Activated CD8-positive, alpha-beta T cell treated with anti-CD3 and anti-CD28 coated beads for 36 hours (primary cell): ENCODE measurements around the gene MACROD1. TPM values are rescaled to one million over a fixed set of nuclear protein-coding genes. Genes with fewer than 3 reads are reported as not detected.
A peak's percentile ranks its signal among the peaks of the same experiment; 100 is the strongest.

ENCODE experiments used
- ATAC-seq: fragments of 200-7000 bp; cut with Tn5 transposase; one replicate; pipeline ENCODE4 v1.10.0; 2021; ENCODE audit warnings: mild to moderate bottlenecking, moderate library complexity
- CTCF ChIA-PET: fragments of 350-600 bp; sonication (Branson Sonifier 250); formaldehyde crosslinking; loops from one replicate; lab custom pipeline; 2021; ENCODE audit warnings: antibody characterized with exemption; lab: Charles Lee
- POLR2A ChIA-PET: fragments of 350-600 bp; sonication (Branson Sonifier 250); formaldehyde crosslinking; loops from one replicate; lab custom pipeline; 2021; ENCODE audit warnings: antibody characterized with exemption; lab: Charles Lee
- DNase-seq: peaks from one replicate; pipeline ENCODE4 v3.0.0-alpha.2; 2020
- H3K27ac Mint-ChIP-seq: one replicate; pipeline ENCODE4 v1.8.0; 2021; ENCODE audit warnings: mild to moderate bottlenecking, mixed read lengths
- H3K27me3 Mint-ChIP-seq: one replicate; pipeline ENCODE4 v1.8.0; 2021; ENCODE audit warnings: mixed read lengths
- H3K36me3 Mint-ChIP-seq: one replicate; pipeline ENCODE4 v1.8.0; 2021; ENCODE audit warnings: low read depth, mixed read lengths
- H3K4me1 Mint-ChIP-seq: one replicate; pipeline ENCODE4 v1.8.0; 2021; ENCODE audit warnings: low read depth, mixed read lengths
- H3K4me3 Mint-ChIP-seq: one replicate; pipeline ENCODE4 v1.8.0; 2021; ENCODE audit warnings: mild to moderate bottlenecking, moderate library complexity, mixed read lengths
- H3K9me3 Mint-ChIP-seq: one replicate; pipeline ENCODE4 v1.8.0; 2021; ENCODE audit warnings: mixed read lengths
- intact Hi-C: fragments of 100-400 bp; cut with micrococcal nuclease; formaldehyde crosslinking; loops from one replicate; pipeline ENCODE4 v1.10.0; 2022
- total RNA-seq, 2 experiments: library from RNA; stranded (reverse); gene quantifications; one replicate each; pipeline ENCODE4 v1.2.3, GENCODE V29; 2021
- TF ChIP-seq, protein P1 (sequence below): fragments of 200-600 bp; IDR thresholded peaks from one replicate; pipeline ENCODE4 v1.8.0; 2022; ENCODE audit warnings: antibody characterized with exemption, mild to moderate bottlenecking

Gene MACROD1
- total RNA-seq, 2 experiments from 2014 or later = 38.7 to 38.8 TPM

DNA sequence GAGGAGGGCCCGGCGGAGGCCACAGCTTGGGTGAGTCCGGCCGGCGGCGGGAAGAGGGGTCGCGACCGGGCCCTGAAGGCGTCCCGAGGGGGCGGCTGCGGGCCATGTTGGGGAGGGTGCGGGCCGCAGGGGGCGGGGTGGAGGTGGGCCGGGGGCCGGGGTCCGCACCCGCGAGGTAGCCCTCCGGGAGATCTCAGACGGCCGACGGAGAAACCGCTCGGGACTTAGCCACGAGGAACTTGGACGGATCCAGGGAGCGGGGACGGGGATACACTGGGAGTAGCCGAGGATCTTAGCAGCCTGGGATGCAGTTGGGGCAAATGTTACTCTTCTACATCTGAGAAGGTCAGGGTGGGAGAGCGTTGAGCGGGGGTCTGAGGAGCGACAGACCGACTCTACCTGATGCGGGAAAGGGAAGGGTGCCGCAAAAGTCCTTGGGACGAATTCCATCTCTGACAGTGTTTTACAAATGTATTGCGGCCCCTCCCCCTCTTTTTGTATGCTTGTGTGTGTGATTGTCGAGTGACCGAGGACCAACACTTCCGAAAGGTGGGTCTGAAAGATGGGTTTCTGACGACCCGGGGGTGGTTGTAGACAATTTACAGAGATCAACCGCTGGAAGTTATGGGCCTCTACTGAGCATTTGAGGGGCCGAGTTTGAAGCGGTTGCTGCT, 20.7 kb upstream of the MACROD1 start:
- TF ChIP-seq, protein P1, sequence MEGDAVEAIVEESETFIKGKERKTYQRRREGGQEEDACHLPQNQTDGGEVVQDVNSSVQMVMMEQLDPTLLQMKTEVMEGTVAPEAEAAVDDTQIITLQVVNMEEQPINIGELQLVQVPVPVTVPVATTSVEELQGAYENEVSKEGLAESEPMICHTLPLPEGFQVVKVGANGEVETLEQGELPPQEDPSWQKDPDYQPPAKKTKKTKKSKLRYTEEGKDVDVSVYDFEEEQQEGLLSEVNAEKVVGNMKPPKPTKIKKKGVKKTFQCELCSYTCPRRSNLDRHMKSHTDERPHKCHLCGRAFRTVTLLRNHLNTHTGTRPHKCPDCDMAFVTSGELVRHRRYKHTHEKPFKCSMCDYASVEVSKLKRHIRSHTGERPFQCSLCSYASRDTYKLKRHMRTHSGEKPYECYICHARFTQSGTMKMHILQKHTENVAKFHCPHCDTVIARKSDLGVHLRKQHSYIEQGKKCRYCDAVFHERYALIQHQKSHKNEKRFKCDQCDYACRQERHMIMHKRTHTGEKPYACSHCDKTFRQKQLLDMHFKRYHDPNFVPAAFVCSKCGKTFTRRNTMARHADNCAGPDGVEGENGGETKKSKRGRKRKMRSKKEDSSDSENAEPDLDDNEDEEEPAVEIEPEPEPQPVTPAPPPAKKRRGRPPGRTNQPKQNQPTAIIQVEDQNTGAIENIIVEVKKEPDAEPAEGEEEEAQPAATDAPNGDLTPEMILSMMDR = peak; percentile 25
- POLR2A ChIA-PET = interaction anchor here (0.6 to 10.9 kb wide), 21 partner anchors 10 to 628 kb away, joined by 3 to 206 read pairs (median 5); partner anchors contain the start of genes BAD, FERMT3, MACROD1 and NUDT22
- peaks cover 25% of the 10 kb centered on the region for H3K36me3 Mint-ChIP-seq
- H3K4me3 Mint-ChIP-seq = no peak overlapping the region
- ATAC-seq (no peak), DNase-seq (peak; percentile 79)
- no peak overlapping the region for H3K27ac Mint-ChIP-seq
- no peaks in the 10 kb centered on the region for H3K9me3 Mint-ChIP-seq
- CTCF ChIA-PET = interaction anchor here (0.7 to 7.2 kb wide), 4 partner anchors 19 to 115 kb away, joined by 3 to 59 read pairs (median 3); partner anchors contain the start of gene FERMT3
- peaks cover 34% of the 10 kb centered on the region for H3K4me1 Mint-ChIP-seq
- intact Hi-C loops = no loop called here
- no peaks in the 10 kb centered on the region for H3K27me3 Mint-ChIP-seq

DNA sequence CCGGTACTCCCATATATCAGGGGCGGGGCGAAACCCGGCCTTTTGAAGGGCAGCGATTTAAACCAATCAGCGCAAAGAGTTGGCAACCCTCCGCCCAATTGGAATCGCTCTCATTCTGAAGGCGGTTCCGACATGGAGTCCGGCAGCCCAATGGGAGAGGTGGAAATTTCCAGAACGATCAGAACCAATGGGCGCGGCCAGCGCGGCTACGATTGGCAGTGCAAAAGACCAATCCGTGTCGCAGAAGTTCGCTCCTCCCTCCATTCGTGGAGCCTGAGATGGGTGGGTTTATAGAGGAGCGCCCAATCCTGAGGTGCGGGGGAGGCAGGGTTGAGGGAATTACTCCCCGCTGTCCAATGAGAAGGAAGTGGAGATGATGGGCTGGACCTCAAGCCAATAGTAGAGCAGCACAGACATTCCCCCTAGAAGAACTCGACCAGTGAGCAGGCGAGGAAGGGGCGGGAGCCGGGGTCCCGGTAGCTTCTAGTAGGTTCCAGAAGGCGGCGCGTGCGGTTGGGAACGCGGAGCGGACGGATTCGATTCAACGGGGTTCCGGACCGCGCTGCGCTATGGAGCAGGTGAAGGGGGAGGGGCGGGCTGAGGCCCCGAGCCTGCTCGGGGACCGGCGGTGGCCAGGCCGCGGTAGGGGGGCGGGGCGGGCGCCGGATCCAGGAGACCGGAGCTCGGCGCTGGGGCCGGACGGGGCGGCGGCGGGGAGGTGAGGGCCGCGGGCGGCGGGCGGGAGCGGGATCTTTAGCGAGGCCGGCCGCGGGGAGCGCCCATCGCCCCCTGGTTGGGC, 20.0 kb upstream of the MACROD1 start, which contains the start of gene STIP1:
Gene STIP1 (plus strand): TSS at position 479 of the 799 bp plus-strand sequence. CDS start 91 bp downstream, at position 570.
- TF ChIP-seq, protein P1 = no peak
- Mint-ChIP-seq H3K27me3 (no peaks in the 10 kb centered on the region), H3K4me3 (no peak within 1 kb of the TSS), H3K27ac (peak within 1 kb of the TSS; percentile 98), H3K4me1 (peaks cover 37% of the 10 kb centered on the region), H3K36me3 (peaks cover 20% of the 10 kb centered on the region), H3K9me3 (no peaks in the 10 kb centered on the region)
- DNase-seq = peak; percentile 99
- POLR2A ChIA-PET = interaction anchor here (0.6 to 10.9 kb wide), 19 partner anchors 11 to 627 kb away, joined by 3 to 206 read pairs (median 6); partner anchors contain the start of genes BAD, FERMT3, MACROD1 and NUDT22
- intact Hi-C loops = no loop called here
- CTCF ChIA-PET = interaction anchor here (1.1 to 7.2 kb wide), 5 partner anchors 19 to 349 kb away, joined by 3 to 59 read pairs (median 3); partner anchors contain the start of genes FERMT3, PRDX5 and TRMT112
- ATAC-seq = peak; percentile 89

DNA sequence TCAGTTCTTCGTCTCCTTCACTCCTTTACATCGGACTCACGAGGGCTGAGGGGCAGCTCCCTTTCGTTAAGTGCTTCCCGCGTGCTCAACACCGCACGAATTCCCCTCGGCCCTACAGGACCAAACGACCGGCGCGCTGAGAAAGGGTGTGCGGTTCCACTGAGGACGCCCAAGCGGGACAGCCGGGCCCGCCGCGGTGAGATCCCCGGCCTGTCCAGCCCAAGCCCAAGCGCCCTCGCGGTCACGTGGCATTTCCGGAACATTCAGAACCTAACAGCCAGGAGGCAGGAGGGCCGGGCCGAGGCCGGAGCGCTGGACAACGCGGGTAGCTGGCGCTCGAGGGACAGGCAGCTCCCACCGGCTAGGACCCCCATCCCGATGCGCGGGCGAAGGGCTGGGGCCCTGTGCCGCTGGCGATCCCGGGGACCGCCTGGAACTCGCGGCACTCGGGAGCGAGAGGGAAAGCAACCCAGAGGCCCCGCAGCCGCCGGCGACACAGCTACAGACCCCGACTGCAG, 19.3 kb upstream of the MACROD1 start:
- Mint-ChIP-seq H3K4me3 (no peak overlapping the region), H3K36me3 (peaks cover 15% of the 10 kb centered on the region)

DNA sequence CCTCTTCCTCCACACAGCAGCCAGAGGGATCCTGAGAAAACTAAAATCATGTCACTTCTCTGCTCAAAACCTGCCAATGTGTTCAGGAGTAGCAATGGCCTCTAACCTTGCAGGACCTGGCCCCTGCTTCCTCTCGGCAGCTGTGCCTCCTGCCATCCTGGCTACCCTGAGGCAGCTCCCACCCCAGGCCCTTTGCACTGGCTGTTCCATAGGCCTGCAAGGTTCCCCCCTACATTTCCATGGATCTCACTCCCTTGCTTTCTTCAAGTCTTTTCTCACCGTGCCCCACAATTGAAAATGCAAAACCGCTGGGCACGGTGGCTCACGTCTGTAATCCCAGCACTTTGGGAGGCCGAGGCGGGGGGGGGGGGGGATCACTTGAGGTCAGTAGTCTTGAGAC, 18.0 kb upstream of the MACROD1 start:
- POLR2A ChIA-PET = interaction anchor here (2.5 to 4.5 kb wide), 2 partner anchors 17 to 86 kb away, joined by 20 to 25 read pairs; partner anchors contain the start of gene MACROD1

More for the DNA sequence above, 19.3 kb upstream of the MACROD1 start:
- intact Hi-C loops = no loop called here
- peak overlapping the region; percentile 98 for H3K27ac Mint-ChIP-seq
- no peaks in the 10 kb centered on the region for H3K9me3 Mint-ChIP-seq
- ATAC-seq = no peak
- POLR2A ChIA-PET = interaction anchor here (0.7 to 10.9 kb wide), 21 partner anchors 10 to 208 kb away, joined by 3 to 206 read pairs (median 6); partner anchors contain the start of genes BAD, FERMT3, MACROD1 and NUDT22
- TF ChIP-seq, protein P1 = no peak
- DNase-seq = peak; percentile 56
- CTCF ChIA-PET = interaction anchor here (1.1 to 7.2 kb wide), 5 partner anchors 19 to 348 kb away, joined by 3 to 59 read pairs (median 3); partner anchors contain the start of genes FERMT3, PRDX5 and TRMT112
- H3K4me1 Mint-ChIP-seq = peaks cover 32% of the 10 kb centered on the region
- no peaks in the 10 kb centered on the region for H3K27me3 Mint-ChIP-seq

More for the DNA sequence above, 18.0 kb upstream of the MACROD1 start:
- DNase-seq (no peak), ATAC-seq (no peak)
- peaks cover 27% of the 10 kb centered on the region for H3K4me1 Mint-ChIP-seq
- CTCF ChIA-PET = interaction anchor here (0.9 to 7.2 kb wide), 2 partner anchors 22 to 57 kb away, joined by 3 to 59 read pairs; partner anchors contain the start of genes FERMT3 and FKBP2
- H3K27ac Mint-ChIP-seq = no peak overlapping the region
- H3K36me3 Mint-ChIP-seq = peaks cover 8% of the 10 kb centered on the region
- intact Hi-C loops = no loop called here
- H3K9me3 Mint-ChIP-seq = no peaks in the 10 kb centered on the region
- no peaks in the 10 kb centered on the region for H3K27me3 Mint-ChIP-seq
- TF ChIP-seq, protein P1 = no peak
- H3K4me3 Mint-ChIP-seq = no peak overlapping the region
